GM12878 (cell line): Measurements from ENCODE around the gene MTHFD1L.

Experiments used
- CHD4 ChIP-seq: fragments of 200-600 bp; sonication (generic); IDR thresholded peaks from 2 replicates; pipeline ENCODE4 v1.6.1; 2016; ENCODE audit warnings: mild to moderate bottlenecking
- EP300 ChIP-seq, 2 experiments: fragments of 150-350 bp in 1 of 2; IDR thresholded peaks; 2 replicates each; pipeline ENCODE4 v1.6.1; 2011 to 2012; ENCODE audit warnings: low read depth in 2 of 2, low read length in 2 of 2, borderline replicate concordance in 1 of 2, improper control_type of control experiment in 1 of 2, inconsistent platforms in 1 of 2; ENCODE audit not compliant: control insufficient read depth in 1 of 2
- JUND ChIP-seq: IDR thresholded peaks from 2 replicates; pipeline ENCODE4 v1.6.1; 2012; ENCODE audit warnings: low read depth, mild to moderate bottlenecking, low read length, improper control_type of control experiment, moderate library complexity
- MAX ChIP-seq: IDR thresholded peaks from 2 replicates; pipeline ENCODE4 v1.6.1; 2012; ENCODE audit warnings: low read depth, low read length, improper control_type of control experiment
- NR2C2 ChIP-seq: IDR thresholded peaks from 2 replicates; pipeline ENCODE4 v1.6.1; 2011; ENCODE audit warnings: borderline replicate concordance, low read depth; ENCODE audit not compliant: control insufficient read depth, insufficient read length
- POLR2A ChIP-seq: IDR thresholded peaks from 2 replicates; pipeline ENCODE4 v1.6.1; 2011; ENCODE audit warnings: low read depth, mild to moderate bottlenecking, low read length
- POLR2AphosphoS5 ChIP-seq: IDR thresholded peaks from 2 replicates; pipeline ENCODE4 v1.6.1; 2011; ENCODE audit warnings: mild to moderate bottlenecking, low read length, inconsistent platforms
- SMARCA5 ChIP-seq: fragments of 450-650 bp; IDR thresholded peaks from 2 replicates; pipeline ENCODE4 v1.6.1; 2017; ENCODE audit warnings: mild to moderate bottlenecking
- TAF1 ChIP-seq: IDR thresholded peaks from 2 replicates; pipeline ENCODE4 v1.6.1; 2011; ENCODE audit warnings: mild to moderate bottlenecking, low read depth, low read length, borderline replicate concordance
- TCF3 ChIP-seq: IDR thresholded peaks from 2 replicates; pipeline ENCODE4 v1.6.1; 2012; ENCODE audit warnings: low read depth, mild to moderate bottlenecking, low read length, borderline replicate concordance; ENCODE audit not compliant: insufficient read depth
- TCF7 ChIP-seq: IDR thresholded peaks from 2 replicates; pipeline ENCODE4 v1.6.1; 2014; ENCODE audit warnings: antibody characterized with exemption, borderline replicate concordance
- ZBTB4 ChIP-seq: fragments of 450-650 bp; formaldehyde crosslinking; IDR thresholded peaks from 2 replicates; pipeline ENCODE4 v1.4.0; 2022; ENCODE audit warnings: mild to moderate bottlenecking, moderate library complexity
- ZSCAN29 ChIP-seq: fragments of 450-650 bp; IDR thresholded peaks from 2 replicates; pipeline ENCODE4 v1.6.1; 2017; ENCODE audit warnings: mild to moderate bottlenecking, moderate library complexity
- TF ChIP-seq, protein P1 (sequence below), 3 experiments: IDR thresholded peaks in 2 of 3; conservative IDR thresholded peaks in 1 of 3; 2 replicates each; pipeline ENCODE4 v1.5.1; 2011; ENCODE audit warnings: low read depth in 3 of 3, low read length in 3 of 3, mild to moderate bottlenecking in 3 of 3, control low read depth in 2 of 3, moderate library complexity in 2 of 3, inconsistent platforms in 1 of 3, mixed read lengths in 1 of 3; ENCODE audit not compliant: control insufficient read depth in 2 of 3, insufficient read depth in 1 of 3; ENCODE audit errors: extremely low read depth in 1 of 3

DNA sequence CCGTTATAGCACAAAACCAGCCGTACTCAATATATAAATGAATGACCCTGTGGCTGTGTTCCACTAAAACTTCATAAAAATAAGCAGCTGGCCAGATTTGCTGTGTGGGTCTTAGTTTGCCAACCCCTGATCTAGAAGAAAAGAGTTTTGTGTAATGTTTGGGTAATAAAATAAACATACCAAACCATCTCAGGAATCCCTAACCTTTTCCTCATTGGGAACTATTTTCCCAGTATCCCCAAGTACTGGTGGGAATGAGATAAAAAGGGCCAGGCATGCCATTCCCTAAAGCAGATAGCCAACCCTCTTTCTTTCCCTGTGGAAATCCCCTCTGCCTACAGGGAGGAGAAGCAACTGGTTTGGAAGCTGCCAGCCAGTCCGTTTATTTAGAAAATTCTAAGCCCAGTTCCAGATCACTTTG lies 205.1 kb downstream of the MTHFD1L start:
- TF ChIP-seq JUND = no peak
- TF ChIP-seq TCF7 = no peak
- no peak for TF ChIP-seq TAF1
- no peak for TF ChIP-seq EP300 (IDR thresholded peaks at IDR 0.05; ENCODE audit: borderline replicate concordance in 1 of 2, control insufficient read depth in 1 of 2, low read depth in 2 of 2, low read length in 2 of 2)
- TF ChIP-seq POLR2A = no peak
- no peak for TF ChIP-seq CHD4
- TF ChIP-seq NR2C2 = no peak
- TF ChIP-seq, protein P1, sequence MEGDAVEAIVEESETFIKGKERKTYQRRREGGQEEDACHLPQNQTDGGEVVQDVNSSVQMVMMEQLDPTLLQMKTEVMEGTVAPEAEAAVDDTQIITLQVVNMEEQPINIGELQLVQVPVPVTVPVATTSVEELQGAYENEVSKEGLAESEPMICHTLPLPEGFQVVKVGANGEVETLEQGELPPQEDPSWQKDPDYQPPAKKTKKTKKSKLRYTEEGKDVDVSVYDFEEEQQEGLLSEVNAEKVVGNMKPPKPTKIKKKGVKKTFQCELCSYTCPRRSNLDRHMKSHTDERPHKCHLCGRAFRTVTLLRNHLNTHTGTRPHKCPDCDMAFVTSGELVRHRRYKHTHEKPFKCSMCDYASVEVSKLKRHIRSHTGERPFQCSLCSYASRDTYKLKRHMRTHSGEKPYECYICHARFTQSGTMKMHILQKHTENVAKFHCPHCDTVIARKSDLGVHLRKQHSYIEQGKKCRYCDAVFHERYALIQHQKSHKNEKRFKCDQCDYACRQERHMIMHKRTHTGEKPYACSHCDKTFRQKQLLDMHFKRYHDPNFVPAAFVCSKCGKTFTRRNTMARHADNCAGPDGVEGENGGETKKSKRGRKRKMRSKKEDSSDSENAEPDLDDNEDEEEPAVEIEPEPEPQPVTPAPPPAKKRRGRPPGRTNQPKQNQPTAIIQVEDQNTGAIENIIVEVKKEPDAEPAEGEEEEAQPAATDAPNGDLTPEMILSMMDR (IDR thresholded peaks at IDR 0.05 in 2 of 3, conservative IDR thresholded peaks at IDR 0.05 in 1 of 3; ENCODE audit: control insufficient read depth in 2 of 3, extremely low read depth in 1 of 3, insufficient read depth in 1 of 3, low read depth in 3 of 3, low read length in 3 of 3) = no peak
- TF ChIP-seq SMARCA5 = no peak
- TF ChIP-seq ZBTB4 (CRISPR knock-in tag) = no peak
- TF ChIP-seq TCF3 = no peak
- no peak for TF ChIP-seq MAX
- TF ChIP-seq POLR2AphosphoS5 = no peak
- TF ChIP-seq ZSCAN29 = no peak
